ENCODE data around the gene C12orf54.
"Not testable (repeated sequence)": the region's sequence is repeated elsewhere in the genome, so short reads cannot be mapped to it uniquely, and the experiment has no call there.

The C12orf54 gene

GRCh38 chr12:48482198-48482597 lies at the start of gene C12orf54:
Gene C12orf54 (plus strand): TSS chr12:48482498. CDS start chr12:48483297, 799 bp downstream.
- no peak for DNase-seq (ENCODE audit: low read depth)

- DNase-seq (ENCODE audit: low read depth): not testable (repeated sequence)
Observed at GRCh38 chr12:48434016-48434415, 48.3 kb upstream of the C12orf54 start.

- no peak for DNase-seq (ENCODE audit: low read depth)
Observed at GRCh38 chr12:48441069-48441468, 41.2 kb upstream of the C12orf54 start.

GRCh38 chr12:48442179-48442847 lies 40.0 kb upstream of the C12orf54 start:
- no peak for DNase-seq (ENCODE audit: low read depth)

GRCh38 chr12:48445538-48445937 lies 36.8 kb upstream of the C12orf54 start:
- DNase-seq (ENCODE audit: low read depth): no peak

GRCh38 chr12:48446161-48446776 lies 36.0 kb upstream of the C12orf54 start:
- DNase-seq (ENCODE audit: low read depth): no peak

- DNase-seq (ENCODE audit: low read depth): no peak
Observed at GRCh38 chr12:48447755-48448154, 34.5 kb upstream of the C12orf54 start.

- no peak for DNase-seq (ENCODE audit: low read depth)
Observed at GRCh38 chr12:48451372-48451771, 30.9 kb upstream of the C12orf54 start.

GRCh38 chr12:48452961-48453360 lies 29.3 kb upstream of the C12orf54 start:
- not testable (repeated sequence) for DNase-seq (ENCODE audit: low read depth)

GRCh38 chr12:48454667-48455066 lies 27.6 kb upstream of the C12orf54 start:
- DNase-seq (ENCODE audit: low read depth): no peak

GRCh38 chr12:48455116-48455515 lies 27.2 kb upstream of the C12orf54 start:
- DNase-seq (ENCODE audit: low read depth): no peak

GRCh38 chr12:48459259-48459658 lies 23.0 kb upstream of the C12orf54 start:
- DNase-seq (ENCODE audit: low read depth): no peak

- not testable (repeated sequence) for DNase-seq (ENCODE audit: low read depth)
Observed at GRCh38 chr12:48469027-48469426, 13.3 kb upstream of the C12orf54 start.

- DNase-seq (ENCODE audit: low read depth): no peak
Observed at GRCh38 chr12:48472259-48472658, 10.0 kb upstream of the C12orf54 start, which contains the start of gene ANP32D. Gene ANP32D (plus strand): TSS chr12:48472559. CDS start chr12:48472665, 106 bp downstream.

GRCh38 chr12:48473061-48473460 lies 9.2 kb upstream of the C12orf54 start:
- DNase-seq (ENCODE audit: low read depth): no peak

GRCh38 chr12:48474497-48474896 lies 7.8 kb upstream of the C12orf54 start:
- DNase-seq (ENCODE audit: low read depth): not testable (repeated sequence)

- DNase-seq (ENCODE audit: low read depth): no peak
Observed at GRCh38 chr12:48482930-48483329, 632 bp downstream of the C12orf54 start.

- no peak for DNase-seq (ENCODE audit: low read depth)
Observed at GRCh38 chr12:48486261-48486660, 4.0 kb downstream of the C12orf54 start.

- DNase-seq (ENCODE audit: low read depth): no peak
Observed at GRCh38 chr12:48486679-48487078, 4.4 kb downstream of the C12orf54 start.

GRCh38 chr12:48489012-48489411 lies 6.7 kb downstream of the C12orf54 start:
- no peak for DNase-seq (ENCODE audit: low read depth)

- DNase-seq (ENCODE audit: low read depth): not testable (repeated sequence)
Observed at GRCh38 chr12:48489456-48489855, 7.2 kb downstream of the C12orf54 start.

GRCh38 chr12:48500281-48500680 lies 18.0 kb downstream of the C12orf54 start:
- not testable (repeated sequence) for DNase-seq (ENCODE audit: low read depth)

- not testable (repeated sequence) for DNase-seq (ENCODE audit: low read depth)
Observed at GRCh38 chr12:48506836-48507235, 24.5 kb downstream of the C12orf54 start.

GRCh38 chr12:48508987-48509386 lies 26.7 kb downstream of the C12orf54 start:
- DNase-seq (ENCODE audit: low read depth): no peak

All from stimulated activated CD8-positive, alpha-beta memory T cell treated with anti-CD3 and anti-CD28 coated beads, Interleukin-12 subunit alpha, Interleukin-12 subunit beta, amount 100 ng/mL, for 1 hour (primary cell).